ENCODE measurements around the gene BARX2.

Gene BARX2

GRCh38 chr11:129383060-129383459 lies 7.4 kb downstream of the BARX2 start:
- TF ChIP-seq CTCF (IDR thresholded peaks at IDR 0.05; ENCODE audit: low read depth, low read length, missing control alignments): no peak
- H3K4me3 ChIP-seq (ENCODE audit: low read depth, low read length): no peak overlapping the region
- in situ Hi-C loops (cut with HindIII; ENCODE audit: low sequenced_read_pairs): no loop called here
- DNase-seq (ENCODE audit: low read depth): no peak

DNA sequence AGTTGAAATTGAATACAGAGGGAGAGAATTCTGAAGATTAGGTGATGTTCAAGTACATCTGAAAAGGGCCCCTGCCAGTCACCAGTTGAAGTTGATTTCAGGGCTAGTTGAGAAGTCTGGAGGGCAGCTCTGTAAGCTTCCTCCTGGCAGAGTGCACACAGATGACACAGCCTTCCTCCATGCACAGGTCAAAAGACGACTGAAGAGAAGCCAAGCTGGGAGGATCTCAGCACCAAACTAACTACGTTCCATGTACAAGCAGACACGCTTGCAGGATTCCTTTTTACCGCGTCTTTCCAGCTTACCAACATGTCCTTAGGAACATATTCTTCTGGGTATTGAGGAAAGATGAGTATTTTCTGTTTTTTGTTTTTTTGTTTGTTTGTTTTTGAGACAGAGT lies 7.9 kb downstream of the BARX2 start:
- DNase-seq (ENCODE audit: low read depth): no peak
- no peak for TF ChIP-seq CTCF (IDR thresholded peaks at IDR 0.05; ENCODE audit: low read depth, low read length, missing control alignments)
- in situ Hi-C loops (cut with HindIII; ENCODE audit: low sequenced_read_pairs): no loop called here
- H3K4me3 ChIP-seq (ENCODE audit: low read depth, low read length): no peak overlapping the region

- TF ChIP-seq CTCF (IDR thresholded peaks at IDR 0.05; ENCODE audit: low read depth, low read length, missing control alignments): no peak
- DNase-seq (ENCODE audit: low read depth): no peak
- in situ Hi-C loops (cut with HindIII; ENCODE audit: low sequenced_read_pairs): no loop called here
- H3K4me3 ChIP-seq (ENCODE audit: low read depth, low read length): no peak overlapping the region
Measured at GRCh38 chr11:129384415-129384814, 8.8 kb downstream of the BARX2 start.

GRCh38 chr11:129385801-129386200 lies 10.2 kb downstream of the BARX2 start:
- TF ChIP-seq CTCF (IDR thresholded peaks at IDR 0.05; ENCODE audit: low read depth, low read length, missing control alignments): no peak
- in situ Hi-C loops (cut with HindIII; ENCODE audit: low sequenced_read_pairs): no loop called here
- DNase-seq (ENCODE audit: low read depth): no peak

GRCh38 chr11:129386795-129387397 lies 11.2 kb downstream of the BARX2 start:
- in situ Hi-C loops (cut with HindIII; ENCODE audit: low sequenced_read_pairs): no loop called here
- no peak for DNase-seq (ENCODE audit: low read depth)
- H3K4me3 ChIP-seq (ENCODE audit: low read depth, low read length): no peak overlapping the region
- TF ChIP-seq CTCF (IDR thresholded peaks at IDR 0.05; ENCODE audit: low read depth, low read length, missing control alignments): no peak

More at GRCh38 chr11:129385801-129386200, 10.2 kb downstream of the BARX2 start:
- H3K4me3 ChIP-seq (ENCODE audit: low read depth, low read length): no peak overlapping the region

DNA sequence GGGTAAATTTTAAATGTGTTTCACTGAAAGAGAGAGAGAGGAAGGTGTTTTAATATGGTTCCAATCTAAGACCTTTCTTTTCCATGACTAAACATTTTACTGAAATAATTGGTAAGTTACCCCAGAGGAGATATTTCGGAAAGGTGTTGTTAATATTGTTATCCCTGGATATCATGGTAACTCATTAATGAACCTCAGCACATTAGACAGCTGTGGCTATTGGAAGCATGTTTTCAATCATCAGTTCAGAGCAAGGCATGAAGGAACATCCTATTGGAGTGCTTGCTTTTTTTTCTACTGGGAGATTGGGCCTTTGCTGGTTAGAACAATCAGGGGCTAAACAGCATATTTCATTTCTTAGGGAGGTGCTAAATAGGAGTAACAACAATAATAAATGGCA lies 11.8 kb downstream of the BARX2 start:
- DNase-seq (ENCODE audit: low read depth): no peak
- no peak for TF ChIP-seq CTCF (IDR thresholded peaks at IDR 0.05; ENCODE audit: low read depth, low read length, missing control alignments)
- in situ Hi-C loops (cut with HindIII; ENCODE audit: low sequenced_read_pairs): no loop called here
- no peak overlapping the region for H3K4me3 ChIP-seq (ENCODE audit: low read depth, low read length)
